HG02938 (cell line): ENCODE results near the gene PADI4.
"Not testable (repeated sequence)": the region's sequence is repeated elsewhere in the genome, so short reads cannot be mapped to it uniquely, and the experiment has no call there.

Experiments
- ATAC-seq: cut with Tn5 transposase; IDR thresholded peaks from one replicate; pipeline ENCODE4 v1.9.1; 2021; ENCODE audit warnings: mild to moderate bottlenecking, moderate library complexity; ENCODE audit not compliant: unreplicated experiment

Gene PADI4

DNA sequence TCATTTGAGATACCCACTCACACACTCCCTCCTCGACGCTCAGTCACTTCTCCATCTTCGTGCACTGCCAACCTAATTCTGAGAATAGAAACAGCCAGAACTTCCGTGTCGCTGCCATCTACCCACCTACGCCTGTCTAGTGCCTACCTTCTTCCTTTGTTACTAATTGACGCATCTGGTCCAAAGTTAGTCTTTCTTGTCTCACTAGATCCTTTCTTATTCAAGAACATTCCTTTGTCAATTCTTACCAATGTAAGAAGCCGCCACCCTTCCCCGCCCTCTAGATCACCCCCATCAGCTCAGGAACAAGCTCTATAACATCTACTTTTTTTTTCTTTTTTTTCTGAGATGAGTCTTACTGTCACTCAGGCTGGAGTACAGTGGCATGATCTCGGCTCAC lies 67.7 kb downstream of the PADI4 start:
- no peak for ATAC-seq

GRCh38 chr1:17377325-17377953 lies 69.4 kb downstream of the PADI4 start:
- no peak for ATAC-seq

GRCh38 chr1:17381161-17381560 lies 73.2 kb downstream of the PADI4 start:
- ATAC-seq, result no peak

DNA sequence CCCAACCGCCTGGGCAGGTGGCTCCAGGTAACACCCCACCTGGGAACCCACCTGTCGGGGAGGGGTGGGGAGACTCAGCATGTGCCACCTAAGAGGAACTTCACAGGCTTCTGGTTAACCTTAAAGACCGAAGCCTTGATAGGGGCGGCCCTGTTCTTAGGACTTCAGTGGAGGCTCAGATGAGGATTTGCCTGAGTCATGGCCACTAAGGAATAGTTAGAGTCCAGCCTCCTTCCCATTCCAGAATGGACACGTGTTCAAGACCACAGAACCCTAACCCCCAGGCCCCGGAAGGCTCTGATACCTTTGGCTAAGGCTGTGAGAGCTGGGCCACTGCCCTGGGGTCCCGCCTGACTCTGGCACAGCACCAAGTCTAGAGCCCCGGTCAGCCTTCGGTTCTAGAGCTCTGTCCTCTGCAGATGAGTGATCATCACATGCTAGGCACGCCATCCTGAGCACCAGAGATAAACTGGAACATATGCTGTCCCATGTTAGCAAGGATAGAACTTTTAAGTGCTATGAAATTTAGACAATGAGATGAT lies 84.3 kb downstream of the PADI4 start:
- no peak for ATAC-seq

DNA sequence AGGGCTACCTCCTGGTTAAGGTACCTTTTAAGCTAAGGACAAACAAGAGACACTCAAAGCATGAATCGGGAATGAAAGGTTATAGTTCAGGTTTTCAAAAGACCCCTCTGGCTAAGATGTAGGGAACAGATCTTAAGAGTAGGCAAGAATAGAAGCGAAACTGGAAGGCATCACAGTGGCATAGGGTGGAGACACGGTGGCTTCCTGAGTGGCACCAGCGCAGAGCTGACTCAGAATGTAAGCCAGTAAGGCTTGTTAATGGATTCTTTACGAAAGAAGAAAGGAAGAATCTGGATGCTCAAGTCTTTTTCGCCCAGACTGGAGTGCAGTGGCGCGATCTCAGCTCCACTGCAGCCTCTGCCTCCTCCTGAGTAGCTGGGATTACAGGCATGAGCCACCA lies 85.2 kb downstream of the PADI4 start:
- no peak for ATAC-seq

DNA sequence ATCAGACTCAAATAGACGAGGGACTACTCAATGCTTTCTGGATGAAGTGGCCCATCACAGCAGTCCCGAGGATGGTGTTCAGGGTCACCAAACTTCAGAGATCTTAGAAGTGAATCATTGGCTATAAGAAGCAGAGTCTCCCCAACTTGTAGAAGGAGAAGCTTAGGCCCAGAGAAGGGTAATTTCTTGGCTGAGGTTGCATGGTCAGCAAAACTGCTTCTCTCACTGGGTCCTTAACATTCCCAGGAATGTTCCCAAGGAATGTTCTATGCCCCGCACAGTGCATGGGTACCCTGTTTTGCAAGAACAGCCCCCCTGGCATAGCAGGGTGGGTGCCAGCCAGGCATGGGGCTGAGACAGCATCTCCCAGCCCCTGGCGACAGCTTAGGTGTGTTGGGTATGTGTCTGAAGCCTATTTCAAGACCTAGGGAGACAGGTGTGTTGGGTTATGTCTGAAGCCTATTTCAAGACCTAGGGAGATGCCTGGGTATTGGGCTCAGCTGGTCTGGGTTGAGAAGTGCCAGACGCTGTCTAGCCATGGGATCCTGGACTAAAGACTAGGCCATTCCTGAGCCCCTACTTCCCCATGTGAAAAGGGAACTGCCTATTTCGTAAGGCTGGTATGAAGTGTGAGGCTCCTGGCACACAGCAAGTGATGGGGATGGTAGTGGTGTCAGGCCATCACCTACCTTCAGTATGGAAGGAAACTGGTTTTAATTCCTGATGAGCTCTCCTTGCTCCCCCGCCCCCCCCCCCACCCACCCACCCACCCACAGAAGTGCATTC lies 90.1 kb downstream of the PADI4 start:
- no peak for ATAC-seq

DNA sequence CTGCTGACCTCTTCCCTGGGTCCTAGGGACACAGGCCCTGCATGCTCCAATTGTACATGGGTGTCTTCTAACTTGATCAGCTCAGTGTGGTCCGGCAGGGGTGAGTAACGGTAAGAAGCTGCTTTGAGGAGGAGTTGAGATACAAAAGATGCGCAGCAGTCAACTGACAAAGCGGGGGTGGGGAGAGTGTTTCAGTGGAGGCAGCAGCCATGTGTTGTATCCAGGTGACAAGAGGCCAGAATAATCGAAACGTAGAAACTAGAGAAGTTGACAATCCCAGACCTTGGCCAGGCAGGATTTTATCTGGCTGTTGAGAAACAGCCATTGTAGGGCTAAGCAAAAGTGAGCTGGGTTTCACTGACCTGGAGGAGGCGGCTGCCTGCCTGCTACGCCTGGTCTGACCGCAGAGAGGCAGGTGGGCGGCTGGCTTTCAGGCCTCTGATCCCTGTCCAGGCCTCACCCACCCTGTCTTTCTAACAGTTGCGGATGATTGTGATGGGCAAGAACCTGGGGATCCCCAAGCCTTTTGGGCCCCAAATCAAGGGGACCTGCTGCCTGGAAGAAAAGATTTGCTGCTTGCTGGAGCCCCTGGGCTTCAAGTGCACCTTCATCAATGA lies 92.8 kb downstream of the PADI4 start:
- no peak for ATAC-seq

GRCh38 chr1:17401841-17402240 lies 93.8 kb downstream of the PADI4 start:
- no peak for ATAC-seq

GRCh38 chr1:17403081-17403480 lies 95.1 kb downstream of the PADI4 start:
- no peak for ATAC-seq

- no peak for ATAC-seq
These were observed 96.2 kb downstream of the PADI4 start for GRCh38 chr1:17404034-17404684.

- no peak for ATAC-seq
These were observed 96.8 kb downstream of the PADI4 start for GRCh38 chr1:17404820-17405219.

DNA sequence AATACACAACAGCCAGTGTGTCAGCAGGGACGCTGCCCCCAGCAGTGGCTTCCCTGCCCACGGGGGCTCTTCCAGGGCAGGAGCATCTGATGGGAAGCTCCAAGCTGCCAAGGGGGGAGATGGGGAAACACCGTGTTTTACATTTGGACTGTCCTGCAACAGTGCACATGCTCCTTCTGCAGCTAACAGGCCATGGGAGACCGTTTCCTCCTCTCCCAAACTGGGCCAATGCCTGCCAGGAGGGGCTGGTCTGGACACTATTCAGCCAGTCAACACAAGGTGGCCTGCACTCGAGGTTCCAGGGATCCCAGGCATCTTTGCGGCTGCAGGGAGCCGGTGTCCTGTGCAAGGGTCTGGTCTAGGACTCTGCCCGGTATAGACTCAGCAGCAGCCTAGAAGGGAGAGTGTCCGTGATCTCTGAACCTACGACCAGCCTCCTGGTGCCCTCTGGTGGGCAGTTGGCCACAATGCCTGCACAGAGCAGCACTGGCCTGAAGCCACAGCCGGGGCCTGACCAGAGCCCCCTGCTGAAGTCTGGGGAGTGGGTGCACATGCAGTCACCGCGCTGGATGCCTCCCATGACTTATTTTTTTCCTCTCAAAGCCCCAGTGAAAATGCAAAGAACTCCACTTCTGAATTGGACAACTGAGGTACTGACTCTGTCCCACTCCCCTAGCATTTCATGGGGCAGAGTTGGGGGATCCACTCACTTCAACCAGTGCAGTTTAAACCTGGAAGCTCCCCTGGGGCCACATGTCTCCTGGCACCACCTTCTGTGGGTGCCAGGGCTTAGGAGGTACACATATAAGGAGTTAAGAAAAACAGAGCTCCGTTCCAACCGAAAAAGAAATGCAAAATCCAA lies 98.1 kb downstream of the PADI4 start:
- no peak for ATAC-seq

- not testable (repeated sequence) for ATAC-seq
These were observed 98.9 kb downstream of the PADI4 start for GRCh38 chr1:17406760-17407475.

DNA sequence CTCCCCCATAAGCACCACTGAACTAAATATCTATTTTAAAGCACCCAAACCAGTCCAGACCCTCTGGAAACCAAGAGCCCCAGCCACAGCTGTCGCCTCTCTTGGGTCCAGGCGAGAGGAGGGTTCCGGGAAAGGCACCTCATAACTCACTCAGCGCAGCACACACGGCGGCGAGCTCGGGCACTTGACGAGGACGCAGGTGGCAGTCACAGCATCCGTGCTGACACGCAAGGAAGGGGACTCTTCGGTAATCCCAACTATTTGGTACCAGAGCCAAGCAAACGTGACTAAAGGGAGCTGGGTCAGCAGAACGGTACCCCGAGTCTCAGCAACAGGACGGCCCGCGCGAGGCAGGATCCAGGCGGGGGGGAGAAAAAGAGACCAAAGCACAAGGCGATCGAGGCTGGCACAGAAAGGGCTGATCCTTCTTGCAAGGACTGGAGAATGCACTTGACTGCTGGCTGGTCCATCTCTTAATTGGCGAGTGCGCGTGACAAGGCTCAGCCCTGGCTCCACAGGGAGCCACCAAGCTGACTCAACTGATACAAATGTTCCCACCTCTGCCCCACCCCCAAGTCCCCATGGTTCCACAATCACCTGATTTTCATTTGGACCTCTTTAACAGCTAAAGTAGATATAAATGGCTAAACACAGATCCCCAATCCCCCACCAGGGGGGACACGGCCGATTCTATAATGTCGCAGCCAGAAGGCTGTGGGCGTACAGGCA lies 100.0 kb downstream of the PADI4 start:
- not testable (repeated sequence) for ATAC-seq

DNA sequence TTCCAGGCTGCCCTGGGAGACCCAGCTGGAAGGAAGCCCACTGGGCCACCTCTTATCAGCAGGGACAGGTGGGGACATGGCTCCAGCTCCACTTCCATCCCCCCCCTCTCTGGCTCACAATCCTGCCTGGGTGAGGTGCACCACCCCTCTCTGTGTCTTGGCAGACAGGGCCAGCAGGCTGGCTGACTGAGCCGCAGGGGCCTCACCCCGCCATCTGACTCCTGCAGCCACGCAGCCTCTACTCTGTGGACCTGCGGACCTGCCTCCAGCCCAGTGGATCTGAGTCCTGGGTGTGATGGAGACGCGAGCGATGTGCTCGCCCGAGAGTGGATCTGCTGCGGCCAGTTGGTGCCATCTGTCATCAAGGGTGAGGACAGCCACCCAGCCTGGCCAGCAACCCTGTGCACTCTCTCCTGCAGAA lies 101.4 kb downstream of the PADI4 start:
- ATAC-seq, result no peak

- ATAC-seq, result no peak
These were observed 104.3 kb downstream of the PADI4 start for GRCh38 chr1:17412093-17412870.
